NCI-H526 treated with DMSO at 0.1 percent for 48 hours (cell line): ENCODE data around the gene FCHSD2.
A peak's percentile ranks its signal among the peaks of the same experiment; 100 is the strongest.

Experiments
- DNase-seq: peaks from one replicate; lab custom pipeline; 2025; lab: John Stamatoyannopoulos, UW

FCHSD2 gene

GRCh38 chr11:73142128-73142377 is at the start of gene FCHSD2:
FCHSD2 (minus strand) TSS chr11:73142318; CDS start chr11:73141877, 441 bp downstream.
- DNase-seq, result no peak

- DNase-seq, result no peak
These were observed 49.0 kb upstream of the FCHSD2 start for GRCh38 chr11:73191151-73191550.

DNA sequence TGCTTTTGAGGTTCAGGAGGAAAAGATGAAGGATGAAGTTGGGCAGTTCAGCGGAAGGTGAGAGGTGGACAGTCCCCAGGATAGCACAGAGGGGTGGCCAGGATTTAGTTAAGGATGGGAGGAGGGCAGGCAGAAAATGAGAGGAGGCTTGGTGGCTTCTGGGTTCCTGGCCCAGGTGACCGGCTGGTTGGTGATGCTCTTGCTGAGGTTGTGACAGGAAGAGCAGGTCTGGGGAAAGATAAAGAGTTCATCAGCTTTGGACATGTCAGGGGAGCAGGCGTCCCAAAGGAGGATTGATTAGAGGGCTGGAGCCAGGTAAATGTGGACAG is 48.4 kb upstream of the FCHSD2 start:
- no peak for DNase-seq

- no peak for DNase-seq
These were observed 47.8 kb upstream of the FCHSD2 start for GRCh38 chr11:73189723-73190556.

GRCh38 chr11:73189315-73189714 is 47.2 kb upstream of the FCHSD2 start:
- DNase-seq, result no peak

DNA sequence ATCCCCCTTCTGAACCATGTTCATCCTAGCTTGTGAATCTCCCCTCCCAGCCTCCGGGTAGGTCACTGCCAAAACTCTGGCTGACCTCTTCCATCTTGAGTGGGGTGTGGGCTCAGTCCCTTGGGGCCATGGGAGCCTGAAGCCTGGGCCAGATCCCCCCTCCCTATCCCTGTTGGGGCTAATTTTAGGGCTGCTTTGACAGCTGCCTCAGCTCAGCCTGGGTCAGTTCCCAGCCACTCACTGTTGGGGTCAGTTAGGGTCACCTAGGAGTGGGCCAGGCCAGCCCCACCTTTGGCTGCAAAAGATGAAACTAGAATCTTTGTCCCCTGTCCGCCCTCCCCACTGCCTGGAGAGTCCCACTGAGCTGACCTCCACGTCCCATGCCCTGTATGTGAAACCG is 46.2 kb upstream of the FCHSD2 start:
- no peak for DNase-seq

- DNase-seq, result no peak
These were observed 45.7 kb upstream of the FCHSD2 start for GRCh38 chr11:73187854-73188253.

DNA sequence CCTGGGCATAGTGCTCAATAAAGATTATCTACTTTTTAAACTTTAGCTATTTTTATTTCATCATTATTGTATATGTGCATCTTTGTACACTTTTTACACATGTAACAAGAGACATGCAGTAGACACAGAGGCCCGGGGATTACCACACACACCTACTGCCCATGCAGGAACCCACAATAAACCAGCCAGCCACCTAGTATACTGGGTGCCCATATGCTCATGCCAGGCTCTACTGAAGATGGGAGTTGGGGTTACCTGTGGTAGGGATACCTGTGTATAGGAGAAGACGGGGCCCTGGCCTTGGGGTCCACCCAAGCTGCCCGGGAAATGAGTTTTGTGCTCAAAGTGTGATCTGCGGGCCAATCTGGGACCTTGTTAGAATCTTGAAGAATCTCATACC is 44.8 kb upstream of the FCHSD2 start:
- no peak for DNase-seq

GRCh38 chr11:73186294-73186850 is 44.3 kb upstream of the FCHSD2 start:
- no peak for DNase-seq

DNA sequence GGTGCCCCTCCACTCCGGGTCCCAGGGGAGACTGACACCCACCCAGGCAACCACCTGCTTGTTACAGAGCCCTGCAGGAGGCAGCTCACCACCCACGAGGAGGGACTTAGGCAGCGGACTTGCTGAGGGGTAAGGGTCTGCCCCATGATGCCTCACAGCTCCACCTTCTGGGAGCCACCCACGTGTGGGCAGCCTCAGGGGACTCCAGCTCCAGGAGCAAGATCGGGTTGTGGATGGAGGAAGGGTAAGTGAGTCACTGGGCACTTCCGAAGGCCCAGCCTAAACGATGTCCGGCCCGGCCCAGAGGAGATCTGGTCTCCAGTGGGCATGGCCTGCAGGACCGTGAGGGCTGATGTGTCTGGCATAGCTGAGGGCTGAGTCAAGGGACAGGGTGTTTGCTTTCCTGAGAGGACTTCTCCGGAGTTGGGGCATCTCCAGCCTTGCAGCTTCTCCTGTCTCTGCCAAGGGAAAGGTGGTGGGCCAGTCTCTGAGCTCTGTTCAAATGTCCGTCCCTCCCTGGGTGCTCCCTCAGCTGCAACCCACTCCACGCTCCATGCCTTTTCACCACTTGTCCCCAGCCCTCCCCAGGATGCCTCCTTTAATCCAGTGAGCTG is 43.7 kb upstream of the FCHSD2 start:
- DNase-seq, result no peak

- DNase-seq, result peak; percentile 26
These were observed 43.0 kb upstream of the FCHSD2 start for GRCh38 chr11:73184953-73185671.

DNA sequence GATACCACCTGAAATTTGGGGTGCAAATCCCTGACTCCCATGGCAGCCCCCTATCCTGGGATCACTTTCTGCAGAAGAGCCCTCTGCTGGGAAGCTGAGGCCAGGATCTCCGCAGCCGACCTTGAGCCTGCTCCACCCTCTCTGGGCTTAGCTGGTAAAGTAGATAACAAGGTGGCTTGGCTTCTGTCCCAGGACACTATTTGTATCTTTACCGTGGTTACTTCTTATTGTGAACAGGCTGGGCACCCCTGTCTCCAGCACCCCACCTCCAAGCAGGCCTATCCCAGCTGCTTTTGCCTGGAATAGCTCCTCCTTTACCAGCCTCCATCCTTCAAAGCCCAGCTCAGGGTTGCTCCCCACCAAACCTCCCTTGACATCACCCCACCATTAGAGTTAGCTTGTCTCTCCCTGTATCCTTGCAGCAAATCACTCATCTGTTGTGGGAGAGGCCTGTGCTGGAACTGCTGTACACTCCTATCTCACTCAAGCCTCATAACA is 40.8 kb upstream of the FCHSD2 start:
- no peak for DNase-seq

DNA sequence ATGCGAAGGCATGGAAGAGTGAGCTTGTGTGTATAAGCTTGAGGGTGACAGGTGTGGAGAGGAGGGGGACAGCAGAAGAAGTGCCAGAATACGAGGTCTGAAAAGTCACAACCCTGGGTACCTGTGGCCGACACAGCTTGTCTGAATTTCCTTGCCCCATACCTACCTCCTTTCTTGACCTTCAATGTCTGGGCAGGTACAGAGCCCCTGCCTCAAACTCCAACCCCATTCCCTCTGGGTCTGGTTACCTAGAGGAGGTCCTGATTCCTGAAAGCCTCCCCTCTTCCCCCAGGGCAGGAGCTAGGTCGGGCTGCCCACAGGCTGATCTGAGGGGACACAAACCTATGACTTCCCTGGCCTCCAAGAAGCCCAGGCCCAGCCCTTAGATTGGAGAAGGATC is 36.6 kb upstream of the FCHSD2 start:
- no peak for DNase-seq

DNA sequence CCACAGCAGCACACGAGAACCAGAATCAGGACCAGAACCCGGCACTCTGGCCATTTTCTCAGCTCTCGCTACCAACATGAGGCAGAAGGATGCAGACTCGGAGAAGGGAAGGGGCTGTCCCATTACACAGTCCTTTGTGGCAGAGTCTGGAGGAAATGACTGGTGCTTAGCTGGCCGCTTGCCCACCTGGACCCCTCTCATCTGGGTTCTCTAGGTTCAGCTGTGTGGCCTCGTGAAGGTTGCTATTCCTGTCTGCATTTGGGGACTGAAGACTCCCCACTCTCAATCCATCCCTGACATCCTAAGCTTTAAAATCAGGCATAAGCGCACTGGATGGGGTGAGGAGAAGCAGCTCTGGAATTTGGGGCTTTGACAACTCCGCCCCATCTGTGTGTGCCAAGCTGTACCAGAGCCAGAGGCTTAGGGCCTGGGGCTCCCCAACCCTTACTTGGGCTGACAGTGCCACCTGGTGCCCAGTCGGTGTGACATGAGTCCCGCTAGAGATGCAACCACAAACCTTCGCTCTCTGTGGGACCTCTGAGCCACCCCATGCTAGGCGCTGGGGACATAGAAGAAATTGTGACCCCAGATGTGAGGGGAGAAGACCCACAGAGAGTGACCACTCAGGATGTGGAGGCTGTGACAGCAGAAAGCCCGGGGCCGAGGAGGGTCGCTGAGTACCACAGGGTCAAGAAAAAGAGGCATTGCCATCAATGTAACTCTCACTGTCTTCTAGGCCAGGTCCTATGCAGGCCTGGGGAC is 35.8 kb upstream of the FCHSD2 start:
- DNase-seq, result peak; percentile 38

DNA sequence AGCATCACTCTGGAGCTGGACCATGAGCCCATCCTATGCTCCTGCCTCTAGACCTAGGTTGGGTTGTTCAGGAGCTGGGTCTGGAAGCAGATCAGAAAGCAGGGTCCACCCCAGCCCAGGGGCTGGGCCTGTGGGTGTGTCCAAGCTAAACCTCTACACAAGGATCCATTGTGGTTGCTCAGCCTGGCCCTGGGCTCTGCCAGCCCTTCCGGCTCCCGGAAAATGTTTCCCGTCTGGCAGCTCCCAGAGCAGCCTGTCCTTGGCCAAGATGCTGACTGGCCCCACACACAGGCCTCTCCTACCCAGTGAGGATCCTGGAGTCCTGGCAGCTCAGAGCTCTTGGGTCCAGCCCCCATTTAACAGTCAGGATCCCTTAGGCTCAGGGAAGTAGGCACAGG is 35.3 kb upstream of the FCHSD2 start:
- no peak for DNase-seq

GRCh38 chr11:73176874-73177155 is 34.7 kb upstream of the FCHSD2 start:
- no peak for DNase-seq

GRCh38 chr11:73176145-73176873 is 34.2 kb upstream of the FCHSD2 start:
- no peak for DNase-seq

GRCh38 chr11:73175551-73176144 is 33.5 kb upstream of the FCHSD2 start:
- no peak for DNase-seq

DNA sequence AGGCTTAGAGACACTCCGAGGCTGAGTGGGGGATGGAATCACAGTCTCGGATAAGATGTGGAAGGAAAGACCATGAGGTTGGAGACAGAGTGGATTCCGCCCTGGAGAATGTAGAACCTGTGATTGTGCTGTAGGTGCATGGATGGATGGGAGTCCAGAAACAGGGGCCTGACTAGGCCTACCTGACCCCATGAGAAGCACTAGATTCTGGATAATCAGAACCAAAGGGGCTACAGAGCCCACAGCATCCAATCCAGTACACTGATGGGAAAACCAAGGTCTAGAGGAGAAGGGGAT is 32.3 kb upstream of the FCHSD2 start:
- no peak for DNase-seq

DNA sequence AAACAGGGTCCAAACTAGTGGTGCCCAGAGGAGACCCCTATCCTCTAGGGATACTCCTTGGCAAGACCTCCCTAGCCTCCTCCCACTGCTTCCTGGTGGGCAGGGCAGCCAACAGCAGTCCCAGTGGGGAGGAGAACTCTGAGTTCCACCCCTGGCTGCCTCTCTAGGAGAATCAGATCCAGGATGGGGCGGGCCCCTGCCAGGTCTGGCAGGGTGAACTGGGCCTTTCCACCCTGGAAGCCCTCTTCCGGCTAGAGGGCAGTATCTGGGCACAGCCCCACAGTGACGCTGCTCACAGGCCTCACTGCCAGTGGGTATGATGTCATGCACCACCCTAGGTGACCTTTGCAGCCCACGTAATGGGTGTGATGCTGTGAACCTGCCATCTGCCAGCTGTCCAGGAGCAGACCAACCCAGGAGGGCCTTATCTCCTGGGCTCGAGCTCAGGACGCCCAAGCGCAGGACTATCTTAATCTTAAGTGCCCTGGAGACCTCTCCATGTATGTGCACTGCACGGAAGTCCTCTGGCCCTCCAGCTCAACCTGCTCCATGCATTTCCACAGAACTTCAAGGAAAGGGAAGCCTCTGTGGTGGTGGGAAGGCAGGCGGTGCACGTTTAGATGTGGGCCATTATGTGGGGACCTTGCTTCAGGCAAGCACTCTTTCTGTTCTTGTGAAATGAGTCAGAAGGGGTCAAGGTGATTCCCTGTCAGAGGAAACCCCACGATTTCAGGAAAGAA is 31.8 kb upstream of the FCHSD2 start:
- DNase-seq, result no peak
